Medulla oblongata (tissue), 1 donor: ENCODE data around the gene FAM229B.
"Not testable (repeated sequence)": the region's sequence is repeated elsewhere in the genome, so short reads cannot be mapped to it uniquely, and the experiment has no call there.

ENCODE experiments used
- DNase-seq: peaks from one replicate; pipeline ENCODE4 v3.0.0-alpha.2; 2015; ENCODE audit errors: extremely low spot score

FAM229B gene

GRCh38 chr6:112065426-112065986, 21.9 kb upstream of the FAM229B start:
- DNase-seq, result no peak

DNA sequence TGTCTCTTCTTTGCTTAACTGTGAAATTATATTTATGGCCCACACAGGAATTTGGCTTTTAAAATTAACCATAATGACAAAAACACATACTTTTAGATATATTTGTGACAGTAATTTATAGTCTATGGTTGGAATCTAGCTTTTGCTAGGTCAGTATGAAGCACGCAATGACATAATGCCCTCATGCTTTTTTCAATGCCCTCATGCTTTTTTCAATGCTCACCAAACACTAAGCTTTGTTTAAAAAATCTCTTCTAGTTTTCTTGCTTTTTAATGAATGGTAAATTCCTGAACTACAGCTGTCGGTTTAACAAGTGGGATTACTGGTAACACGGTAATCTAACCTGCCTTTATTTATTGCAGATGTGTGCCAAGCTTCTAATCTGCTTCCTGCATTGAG, 20.8 kb upstream of the FAM229B start:
- DNase-seq, result no peak

DNA sequence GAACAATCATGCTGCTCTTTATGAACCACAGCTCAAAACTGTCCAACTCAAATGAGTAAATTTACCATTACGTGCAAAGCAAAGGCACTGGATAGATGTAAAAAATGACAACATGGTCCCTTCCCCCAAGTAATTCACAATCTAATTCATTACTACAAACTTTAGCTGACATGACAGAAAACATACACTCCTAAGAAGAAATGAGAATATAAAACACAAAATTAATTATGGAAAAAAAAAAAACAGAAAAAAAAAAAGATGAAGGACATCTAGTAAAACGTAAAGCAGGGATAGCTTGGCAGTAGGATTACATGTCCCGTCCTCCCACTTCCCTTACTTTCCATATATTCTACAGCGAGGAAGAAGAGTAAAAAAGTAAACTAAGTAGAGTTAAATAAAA, 5.8 kb upstream of the FAM229B start:
- no peak for DNase-seq

DNA sequence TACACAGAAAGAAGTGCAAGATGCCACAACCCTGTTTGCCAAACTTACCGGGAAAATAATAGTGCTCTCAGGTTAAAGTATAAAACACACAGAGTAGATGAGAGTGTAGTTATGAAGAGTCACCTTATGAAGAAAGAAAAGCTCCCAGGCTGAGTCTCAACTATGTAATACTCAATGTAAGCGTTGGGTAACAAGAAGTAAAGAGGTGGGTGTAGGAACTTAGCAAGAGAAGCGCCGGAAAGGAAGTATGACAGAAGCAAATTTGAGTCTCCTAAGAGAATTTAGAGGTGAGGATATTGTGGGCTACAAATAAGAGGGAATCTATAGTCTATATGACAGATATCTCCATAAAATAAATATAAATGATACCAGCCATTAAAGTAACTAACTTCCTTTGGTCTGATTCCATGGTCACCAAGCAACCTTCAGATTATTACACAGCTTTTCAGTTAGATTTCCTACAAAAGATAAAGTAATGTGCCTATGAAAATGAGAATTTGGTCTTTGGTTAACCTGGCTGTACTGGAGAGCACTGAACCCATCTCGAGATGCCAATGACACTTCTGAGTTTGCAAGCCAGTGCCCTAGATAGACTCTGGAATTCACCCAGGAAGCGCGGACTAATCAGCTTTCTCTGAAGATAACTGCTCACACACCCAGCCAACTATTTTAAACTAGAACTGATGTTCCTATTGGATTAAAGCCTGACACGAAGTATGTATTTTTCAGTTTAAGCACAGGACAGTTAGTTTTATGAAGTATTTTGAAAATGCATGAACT, 1.9 kb upstream of the FAM229B start:
- DNase-seq, result no peak

DNA sequence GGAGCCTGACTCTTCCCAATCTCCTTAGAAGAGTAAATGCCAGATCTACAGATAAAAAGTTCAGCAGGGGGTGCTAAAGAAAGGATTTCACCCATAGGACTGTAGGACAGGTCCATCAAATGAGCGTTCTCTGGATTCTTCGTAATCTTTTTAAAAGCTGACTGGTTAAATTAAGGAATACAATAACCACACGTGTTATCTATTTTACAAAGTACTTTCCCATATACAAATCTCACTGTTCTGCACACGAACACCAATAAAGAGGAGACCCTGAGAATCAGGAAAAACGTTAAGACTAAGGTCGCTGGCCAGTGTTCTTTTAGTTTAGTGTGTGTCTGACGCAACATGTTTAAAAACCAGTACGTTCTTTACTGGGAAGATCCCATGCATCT, 651 bp upstream of the FAM229B start:
- peak; percentile 53 for DNase-seq

GRCh38 chr6:112087916-112088315, 525 bp downstream of the FAM229B start:
- DNase-seq, result no peak

GRCh38 chr6:112096901-112097300, 9.5 kb downstream of the FAM229B start:
- no peak for DNase-seq

DNA sequence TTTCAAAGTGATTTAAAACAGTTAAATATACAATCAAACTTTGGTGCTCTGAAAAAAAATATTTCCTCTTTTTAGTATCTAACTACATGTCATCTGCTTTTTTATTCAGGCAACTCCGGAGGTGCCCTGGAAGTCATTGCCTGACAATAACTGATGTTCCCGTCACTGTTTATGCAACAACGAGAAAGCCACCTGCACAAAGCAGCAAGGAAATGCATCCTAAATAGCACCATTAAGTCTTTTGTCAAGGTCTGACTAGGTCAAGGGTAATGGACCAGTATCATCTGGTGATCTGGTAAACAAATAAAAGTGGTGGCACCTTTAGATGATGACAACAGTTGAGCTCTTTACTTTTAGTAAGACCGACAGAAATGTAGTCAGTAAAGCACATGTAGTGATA, 13.2 kb downstream of the FAM229B start:
- DNase-seq, result no peak

- not testable (repeated sequence) for DNase-seq
Observed at GRCh38 chr6:112106026-112106425, 18.6 kb downstream of the FAM229B start.

- DNase-seq, result no peak
Observed at GRCh38 chr6:112106562-112106961, 19.2 kb downstream of the FAM229B start.

GRCh38 chr6:112109262-112109661, 21.9 kb downstream of the FAM229B start:
- peak; percentile 31 for DNase-seq

GRCh38 chr6:112113431-112113830, 26.0 kb downstream of the FAM229B start:
- peak; percentile 53 for DNase-seq

DNA sequence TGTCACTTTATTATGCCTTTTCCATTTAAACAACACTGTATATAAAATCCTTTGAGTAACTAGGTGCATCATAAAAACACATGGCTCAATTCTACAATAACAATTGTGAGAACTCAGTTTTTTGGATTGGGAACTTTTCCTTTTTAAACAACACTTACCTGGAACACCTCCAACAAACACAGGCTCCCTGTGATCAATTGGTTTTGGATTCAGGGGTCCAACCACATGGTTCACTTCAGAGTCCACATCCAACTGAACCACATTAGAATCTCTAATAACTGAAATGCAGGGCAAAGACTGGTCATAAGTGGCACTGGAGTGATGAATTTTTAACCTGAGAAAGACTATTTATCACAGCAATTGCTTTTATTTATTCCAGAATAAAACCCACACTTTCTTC, 26.5 kb downstream of the FAM229B start:
- DNase-seq, result peak; percentile 10

DNA sequence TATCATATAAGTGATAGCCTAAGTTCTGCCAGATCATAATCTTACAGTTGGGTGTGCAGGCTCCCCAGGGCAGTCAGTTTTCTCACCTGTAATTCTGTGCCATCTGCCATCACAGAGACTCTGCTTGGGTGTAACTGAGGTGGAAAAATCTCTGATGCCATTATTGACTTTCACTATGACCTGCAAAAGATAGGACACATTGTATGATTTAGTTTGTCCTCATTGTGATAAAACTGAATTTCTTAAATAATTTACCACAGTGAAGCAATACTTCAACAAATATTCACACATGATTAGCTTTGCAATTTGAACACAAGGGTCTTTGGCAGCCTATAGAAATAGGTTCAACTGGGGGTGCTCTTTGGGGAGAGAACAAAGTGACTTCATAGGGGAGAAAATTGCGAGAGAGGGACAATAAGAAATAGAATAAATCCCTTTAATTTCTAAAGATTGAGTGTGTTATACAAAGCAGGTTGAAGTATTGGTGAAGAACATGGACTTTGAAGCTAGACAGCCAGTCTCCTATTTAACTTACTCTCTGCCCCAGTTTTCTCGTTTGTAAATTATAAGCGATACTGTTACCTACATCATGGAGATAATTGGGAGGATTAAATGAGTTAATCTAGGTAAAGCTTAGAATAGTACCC, 27.3 kb downstream of the FAM229B start:
- no peak for DNase-seq

GRCh38 chr6:112116221-112116620, 28.8 kb downstream of the FAM229B start:
- no peak for DNase-seq

DNA sequence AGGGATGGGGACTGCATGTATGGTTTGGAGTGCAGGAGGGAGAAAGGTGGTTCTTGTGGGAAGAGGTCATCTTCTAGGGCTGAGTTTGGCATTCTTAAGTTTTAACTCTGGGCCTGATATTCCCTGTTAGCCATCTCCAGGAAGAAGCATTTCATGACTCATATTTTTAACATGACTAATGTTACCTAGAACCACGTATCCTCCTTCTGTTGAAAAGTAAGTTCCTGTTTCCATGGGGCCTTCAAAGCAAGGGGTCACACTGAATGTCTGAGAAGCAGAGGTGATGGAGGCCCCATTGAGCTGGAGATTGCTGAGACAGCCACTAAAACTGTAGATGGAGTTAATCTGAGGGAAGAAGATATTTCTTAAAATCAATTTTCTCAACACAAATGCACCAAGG, 30.2 kb downstream of the FAM229B start:
- no peak for DNase-seq

DNA sequence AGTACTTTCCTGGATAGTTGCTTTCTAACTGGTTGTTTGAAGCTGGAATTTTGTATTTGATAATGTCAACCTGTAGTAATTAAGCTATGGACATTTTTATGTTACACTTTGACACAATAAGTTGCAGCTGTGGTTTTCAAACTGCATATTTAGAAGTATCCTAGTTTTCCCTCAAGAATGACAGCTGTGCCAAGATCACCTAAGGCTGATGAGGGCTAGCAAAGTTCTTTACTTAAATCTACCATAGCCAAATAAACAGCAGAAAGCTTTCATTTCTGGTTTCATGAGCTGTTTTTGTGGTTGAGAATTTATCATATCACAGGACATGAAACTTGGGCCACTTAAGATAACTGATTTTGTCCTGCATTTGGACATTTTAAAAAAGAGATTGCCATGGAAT, 30.6 kb downstream of the FAM229B start:
- no peak for DNase-seq

- DNase-seq, result peak; percentile 9
Observed at GRCh38 chr6:112122756-112123155, 35.4 kb downstream of the FAM229B start.

DNA sequence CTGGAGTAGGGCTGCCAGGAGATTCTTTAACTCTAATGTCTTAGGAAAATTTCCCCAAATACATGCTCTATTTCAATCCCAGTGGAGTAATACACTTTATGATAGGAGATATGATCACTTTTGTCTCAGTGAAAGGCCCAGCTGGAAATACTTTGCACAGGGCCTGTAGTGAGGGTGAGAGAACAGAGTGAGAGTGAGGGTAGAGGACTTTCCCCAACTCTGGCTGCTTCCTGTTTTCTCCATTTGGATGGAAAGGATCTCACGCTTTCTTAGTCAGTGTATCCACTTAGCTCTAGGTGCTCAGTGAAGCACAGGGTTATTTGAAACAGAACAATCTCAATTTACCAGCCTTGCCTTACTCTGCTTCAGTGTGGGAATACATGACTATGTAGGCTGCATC, 36.6 kb downstream of the FAM229B start:
- DNase-seq, result no peak

GRCh38 chr6:112128208-112128607, 40.8 kb downstream of the FAM229B start:
- no peak for DNase-seq

GRCh38 chr6:112130878-112131277, 43.5 kb downstream of the FAM229B start:
- DNase-seq, result no peak

GRCh38 chr6:112139052-112139451, 51.7 kb downstream of the FAM229B start:
- no peak for DNase-seq

GRCh38 chr6:112141707-112142106, 54.3 kb downstream of the FAM229B start:
- no peak for DNase-seq
